GM21367 (cell line): ENCODE results near the gene GARIN5A.

Experiments used
- ATAC-seq: cut with Tn5 transposase; IDR thresholded peaks from one replicate; pipeline ENCODE4 v1.9.1; 2021; ENCODE audit not compliant: unreplicated experiment

Gene GARIN5A

GRCh38 chr19:50435627-50436026 is 41.0 kb downstream of the GARIN5A start:
- no peak for ATAC-seq

- ATAC-seq, result no peak
Measured at GRCh38 chr19:50435221-50435620, 41.4 kb downstream of the GARIN5A start.

- ATAC-seq, result no peak
Measured at GRCh38 chr19:50434525-50434924, 42.1 kb downstream of the GARIN5A start.

- no peak for ATAC-seq
Measured at GRCh38 chr19:50433201-50434180, 43.2 kb downstream of the GARIN5A start.

DNA sequence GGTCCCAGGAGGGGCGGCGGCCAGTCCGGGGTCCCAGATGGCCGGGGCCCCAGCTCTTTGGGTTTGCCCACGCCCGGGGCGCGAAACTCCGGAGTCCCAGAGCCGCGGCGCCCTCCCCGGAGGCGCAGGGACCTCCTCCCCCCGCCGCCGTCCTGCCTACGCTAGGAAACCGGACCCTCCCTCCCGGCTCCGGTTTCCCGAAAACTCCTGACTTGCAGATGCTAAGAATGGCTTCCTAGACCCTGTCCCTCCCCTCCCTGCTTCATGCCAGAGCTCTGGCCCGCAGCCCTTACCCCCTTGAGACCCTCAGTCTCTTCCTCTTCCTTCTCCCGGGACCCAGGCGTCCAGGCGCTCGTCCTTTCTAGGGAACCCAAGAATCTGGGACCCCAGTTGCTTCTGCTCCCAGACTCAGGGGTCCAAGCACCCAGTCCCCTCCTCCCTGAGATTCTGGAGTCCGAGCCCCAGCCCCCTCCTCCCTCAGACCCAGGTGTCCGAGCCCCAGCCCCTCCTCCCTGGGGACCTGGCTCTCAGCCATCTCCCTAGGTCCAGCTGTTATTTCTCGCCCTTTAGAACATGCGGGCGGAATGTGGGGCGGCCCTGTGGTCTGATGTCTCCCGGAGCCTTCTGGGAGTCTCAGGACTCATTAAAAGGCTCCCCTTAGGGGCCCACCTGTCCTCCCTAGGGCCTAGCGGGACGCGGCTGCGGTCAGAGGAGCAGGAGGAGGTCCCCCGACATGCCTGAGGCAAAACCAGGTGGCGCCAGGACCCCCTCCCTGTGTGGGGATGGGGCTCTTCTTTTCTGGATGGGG is 44.2 kb downstream of the GARIN5A start, which contains the start of gene MYBPC2:
TSS of gene MYBPC2 (plus strand) at position 672 of the 808 bp plus-strand sequence. CDS start at position 734, 62 bp downstream.
- ATAC-seq, result no peak

DNA sequence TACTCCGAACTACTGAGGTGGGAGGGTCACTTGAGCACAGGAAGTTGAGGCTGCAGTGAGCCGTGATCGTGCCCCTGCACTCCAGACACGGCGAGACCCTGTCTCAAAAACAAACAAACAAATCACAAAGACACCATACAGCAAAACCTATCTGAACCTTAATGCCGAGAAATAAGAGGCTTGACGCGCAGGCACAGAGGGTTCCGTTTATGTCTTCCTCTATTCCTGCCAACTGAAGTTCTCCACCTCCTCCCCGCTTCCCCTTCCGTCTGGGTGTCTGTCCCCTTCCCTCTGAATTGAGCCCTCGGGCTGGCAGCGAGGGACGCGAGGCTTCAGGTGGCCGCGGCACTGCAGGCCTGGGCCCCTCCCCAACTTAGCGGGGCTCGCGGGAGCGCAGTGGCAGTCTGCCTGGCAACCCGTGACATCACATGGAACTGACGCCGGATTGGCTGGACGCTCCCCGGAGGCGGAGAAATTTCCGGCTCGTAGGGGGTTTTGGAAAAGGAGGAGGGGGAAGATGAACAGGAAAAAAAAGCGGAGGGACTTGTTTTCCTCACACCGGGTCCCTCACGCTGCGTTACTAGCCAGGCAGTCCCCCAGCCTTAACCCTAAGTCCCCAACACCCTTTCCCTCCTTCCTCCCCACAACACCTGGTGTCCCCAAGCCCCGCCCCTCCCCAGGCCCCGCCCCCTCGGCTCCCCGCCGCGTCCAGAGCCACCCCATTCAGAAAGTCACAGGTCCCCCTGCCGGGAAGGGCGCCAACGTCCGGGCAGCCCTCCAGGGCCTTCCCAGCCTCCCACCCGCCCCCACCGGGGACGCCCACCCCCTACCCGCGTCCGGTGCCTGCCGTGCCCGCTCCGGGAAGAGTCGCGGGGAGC is 45.1 kb downstream of the GARIN5A start:
- ATAC-seq, result peak; percentile 51

DNA sequence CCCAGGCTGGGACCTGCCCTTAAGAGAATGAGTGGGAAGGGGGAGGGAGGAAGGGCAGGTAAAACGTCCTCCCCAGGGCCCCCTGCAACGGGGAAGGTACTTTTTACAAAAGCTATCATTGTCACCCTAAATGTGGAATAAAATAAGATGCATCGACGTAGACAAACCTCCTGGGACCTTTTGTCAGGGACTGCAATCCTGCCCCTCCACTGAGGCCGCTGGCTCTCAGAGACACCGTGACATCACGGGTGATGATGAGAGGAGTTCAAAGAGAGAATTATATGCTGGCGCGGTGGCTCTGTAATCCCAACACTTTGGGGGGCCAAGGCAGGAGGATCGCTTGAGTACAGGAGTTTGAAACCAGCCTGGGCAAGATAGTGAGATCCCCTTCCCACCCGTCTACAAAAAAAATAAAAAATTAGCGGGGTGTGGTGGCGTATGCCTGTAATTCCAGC is 45.7 kb downstream of the GARIN5A start:
- ATAC-seq, result no peak

DNA sequence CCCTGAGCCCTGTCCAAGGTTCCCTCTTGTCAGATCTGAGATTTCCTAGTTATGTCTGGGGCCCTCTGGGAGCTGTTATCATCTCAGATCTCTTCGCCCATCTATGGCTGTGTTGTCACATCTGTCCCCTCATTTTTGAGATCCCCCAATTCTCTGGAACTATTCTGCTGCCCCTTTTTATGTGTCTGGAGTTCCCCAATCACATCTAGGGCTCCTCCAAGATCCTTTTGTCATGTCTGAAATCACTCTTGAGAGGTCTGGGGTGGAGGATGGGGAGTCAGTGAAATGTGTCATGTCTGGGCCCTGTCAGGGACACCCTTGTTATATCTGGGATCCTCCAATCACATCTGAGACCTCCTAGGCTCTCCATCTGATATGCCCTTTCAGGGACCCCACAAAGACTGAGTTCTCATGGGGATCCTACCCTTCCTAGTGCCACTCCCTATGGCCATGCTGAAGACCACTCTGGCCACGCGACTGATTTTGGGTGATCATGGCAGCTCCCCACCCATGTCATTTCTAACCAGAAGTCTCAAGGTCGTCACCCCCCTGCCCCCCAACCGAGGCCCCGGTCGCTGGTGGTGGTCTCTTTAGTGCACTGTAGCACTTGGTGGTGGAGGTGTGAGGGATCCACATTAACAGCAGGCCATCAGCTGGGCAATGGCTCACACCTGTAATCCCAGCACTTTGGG is 47.7 kb downstream of the GARIN5A start:
- no peak for ATAC-seq

DNA sequence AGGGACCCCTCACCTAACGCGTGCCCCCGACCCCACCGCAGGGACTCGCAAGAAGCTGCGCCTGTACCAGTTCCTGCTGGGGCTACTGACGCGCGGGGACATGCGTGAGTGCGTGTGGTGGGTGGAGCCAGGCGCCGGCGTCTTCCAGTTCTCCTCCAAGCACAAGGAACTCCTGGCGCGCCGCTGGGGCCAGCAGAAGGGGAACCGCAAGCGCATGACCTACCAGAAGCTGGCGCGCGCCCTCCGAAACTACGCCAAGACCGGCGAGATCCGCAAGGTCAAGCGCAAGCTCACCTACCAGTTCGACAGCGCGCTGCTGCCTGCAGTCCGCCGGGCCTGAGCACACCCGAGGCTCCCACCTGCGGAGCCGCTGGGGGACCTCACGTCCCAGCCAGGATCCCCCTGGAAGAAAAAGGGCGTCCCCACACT is 48.6 kb downstream of the GARIN5A start:
- ATAC-seq, result no peak

DNA sequence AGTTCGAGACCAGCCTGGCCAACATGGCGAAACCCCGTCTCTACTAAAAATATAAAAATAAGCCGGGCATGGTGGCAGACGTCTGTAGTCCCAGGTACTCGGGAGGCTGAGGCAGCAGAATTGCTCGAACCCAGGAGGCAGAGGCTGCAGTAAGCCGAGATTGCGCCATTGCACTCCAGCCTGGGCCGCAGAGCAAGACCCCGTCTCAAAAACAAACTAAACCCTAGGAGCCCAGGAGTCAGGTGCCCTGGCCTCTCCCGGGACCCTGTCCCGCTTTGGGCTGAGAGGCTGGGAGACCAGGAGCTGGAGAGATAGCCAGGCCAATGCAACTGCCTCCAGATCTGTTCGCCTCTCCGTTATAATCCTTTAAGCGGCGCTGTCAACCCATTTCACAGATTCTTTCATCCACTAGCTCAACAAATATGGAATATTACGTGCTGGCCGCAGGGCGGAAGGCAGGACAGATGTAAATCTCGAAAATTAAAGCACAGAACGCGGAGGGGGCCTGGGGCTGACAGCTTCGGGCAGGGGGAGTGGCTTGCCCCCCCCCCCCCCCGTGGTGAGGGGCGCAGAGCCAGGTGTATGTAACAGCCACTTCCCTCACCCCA is 49.2 kb downstream of the GARIN5A start:
- no peak for ATAC-seq

DNA sequence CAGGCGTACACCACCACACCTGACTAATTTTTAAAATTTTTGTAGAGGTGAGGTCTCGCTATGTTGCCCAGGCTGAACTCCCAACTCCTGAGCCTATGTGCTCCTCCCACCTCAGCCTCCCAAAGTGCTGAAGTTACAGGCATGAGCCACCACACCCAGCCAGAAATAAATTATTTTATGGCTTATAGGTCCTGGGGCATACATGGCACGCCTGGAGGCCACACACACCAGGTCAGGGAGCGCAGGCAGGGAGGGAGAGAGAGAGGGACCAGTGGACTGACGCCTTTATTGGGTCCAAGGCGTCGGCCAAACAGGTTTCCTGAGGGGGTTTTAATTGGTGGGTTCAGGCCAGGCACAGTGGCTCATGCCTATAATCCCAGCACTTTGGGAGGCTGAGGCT is 51.1 kb downstream of the GARIN5A start:
- ATAC-seq, result no peak

DNA sequence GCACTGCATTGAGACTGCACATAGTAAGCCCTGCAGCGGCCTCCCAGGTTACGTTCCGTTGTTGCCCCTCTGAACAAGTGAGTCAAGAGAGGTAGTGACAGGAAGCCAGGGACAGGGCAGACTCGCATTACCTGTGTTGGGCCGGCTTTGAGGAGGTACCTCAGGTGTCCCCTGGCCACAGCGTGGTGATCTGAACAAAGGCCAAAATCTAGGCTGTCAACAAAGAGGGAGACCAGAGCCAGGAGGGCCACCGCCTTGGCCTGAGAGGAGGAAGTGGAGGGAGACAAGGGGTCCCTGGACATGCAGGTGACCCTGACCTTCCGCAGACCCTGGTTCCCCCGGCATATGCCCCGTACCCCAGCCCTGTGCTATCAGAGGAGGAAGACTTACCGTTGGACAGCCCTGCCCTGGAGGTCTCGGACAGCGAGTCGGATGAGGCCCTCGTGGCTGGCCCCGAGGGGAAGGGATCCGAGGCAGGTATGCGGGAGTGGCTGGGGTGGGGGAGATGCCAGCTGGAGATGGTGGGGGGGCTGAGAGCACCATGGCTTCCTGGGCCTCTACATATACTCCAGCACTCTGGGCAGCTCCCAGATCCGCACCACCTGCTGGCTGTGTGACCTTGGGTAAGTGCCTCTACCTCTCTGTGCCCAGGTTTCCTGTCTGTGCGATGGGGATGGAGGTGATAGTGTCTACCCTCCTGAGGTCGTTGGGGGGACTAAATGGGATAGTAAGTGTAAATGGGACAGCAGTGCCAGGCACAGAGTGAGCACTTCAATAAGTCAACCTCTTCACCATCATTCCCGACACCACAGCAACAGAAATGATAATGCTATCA is 53.2 kb downstream of the GARIN5A start:
- ATAC-seq, result no peak

- no peak for ATAC-seq
Measured at GRCh38 chr19:50422397-50423278, 54.0 kb downstream of the GARIN5A start.

DNA sequence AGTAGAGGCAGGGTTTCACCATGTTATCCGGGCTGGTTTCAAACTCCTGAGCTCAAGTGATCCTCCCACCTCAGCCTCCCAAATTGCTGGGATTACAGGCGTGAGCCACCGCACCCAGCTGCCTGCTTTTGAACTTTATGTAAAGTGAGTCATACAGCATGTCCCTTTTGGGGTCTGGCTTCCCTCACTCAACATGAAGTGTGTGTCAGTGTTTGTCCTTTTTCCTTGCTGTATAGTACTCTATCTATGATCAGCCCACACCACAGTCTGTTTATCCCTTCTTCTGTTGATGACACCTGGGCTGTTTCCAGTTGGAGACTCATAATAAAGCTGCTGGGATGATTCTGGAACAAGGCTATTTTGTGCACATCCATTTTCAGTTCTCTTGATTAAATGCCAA is 55.8 kb downstream of the GARIN5A start:
- ATAC-seq, result no peak

DNA sequence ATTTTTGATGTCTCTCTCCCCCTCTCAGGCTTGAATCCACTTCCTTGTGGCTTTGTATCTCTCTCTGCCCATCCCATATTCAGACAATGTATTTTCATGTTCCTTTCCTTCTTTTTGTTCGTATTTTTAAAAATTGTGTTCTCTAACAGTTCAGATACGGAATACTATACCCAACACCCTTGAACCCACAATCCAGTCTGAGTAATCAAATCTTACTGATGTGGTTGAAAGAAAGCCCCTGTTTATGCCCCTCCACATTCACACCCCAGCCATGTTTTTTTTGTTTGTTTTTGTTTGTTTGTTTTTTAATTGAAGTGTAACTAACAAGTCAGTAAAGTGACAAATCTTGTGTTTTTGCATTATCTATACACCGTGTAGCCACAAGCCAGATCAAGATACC is 56.5 kb downstream of the GARIN5A start:
- ATAC-seq, result no peak

- ATAC-seq, result no peak
Measured at GRCh38 chr19:50419580-50420035, 57.0 kb downstream of the GARIN5A start.

DNA sequence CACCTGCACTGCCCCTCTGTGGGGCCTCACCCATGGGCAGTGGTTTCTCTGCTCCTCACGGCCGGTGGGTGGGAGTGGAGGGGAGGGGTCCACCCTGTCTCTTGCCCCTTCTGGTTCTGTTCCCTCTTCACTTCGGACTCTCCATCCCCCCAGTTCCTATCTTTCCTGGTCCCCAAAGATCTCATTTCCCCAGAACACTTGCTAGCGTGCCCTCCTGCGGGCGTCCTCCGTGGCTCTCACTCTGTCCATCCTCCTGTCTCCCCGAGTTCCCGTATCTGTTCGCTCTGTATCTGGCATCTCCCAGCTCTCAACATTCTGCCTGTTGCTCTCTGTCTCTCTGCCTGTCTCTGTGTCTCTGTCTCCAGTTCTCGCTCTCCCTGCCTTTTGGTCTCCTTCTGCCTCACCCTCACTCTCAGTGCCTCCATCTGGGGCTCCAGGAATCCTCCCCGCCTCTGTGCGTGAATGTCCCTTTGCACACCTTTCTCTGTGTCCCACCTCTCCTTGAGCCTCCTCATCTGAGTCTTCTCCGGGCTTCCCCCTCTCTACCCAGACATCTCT is 57.5 kb downstream of the GARIN5A start:
- no peak for ATAC-seq
